ENCODE measurements around the gene TBCEL. TPM values are rescaled to one million over a fixed set of nuclear protein-coding genes. Genes with fewer than 3 reads are reported as not detected.
"Not testable (repeated sequence)": the region's sequence is repeated elsewhere in the genome, so short reads cannot be mapped to it uniquely, and the experiment has no call there.

Gene TBCEL
- total RNA-seq, 1 donor from 2014 or later = 29.4 TPM

DNA sequence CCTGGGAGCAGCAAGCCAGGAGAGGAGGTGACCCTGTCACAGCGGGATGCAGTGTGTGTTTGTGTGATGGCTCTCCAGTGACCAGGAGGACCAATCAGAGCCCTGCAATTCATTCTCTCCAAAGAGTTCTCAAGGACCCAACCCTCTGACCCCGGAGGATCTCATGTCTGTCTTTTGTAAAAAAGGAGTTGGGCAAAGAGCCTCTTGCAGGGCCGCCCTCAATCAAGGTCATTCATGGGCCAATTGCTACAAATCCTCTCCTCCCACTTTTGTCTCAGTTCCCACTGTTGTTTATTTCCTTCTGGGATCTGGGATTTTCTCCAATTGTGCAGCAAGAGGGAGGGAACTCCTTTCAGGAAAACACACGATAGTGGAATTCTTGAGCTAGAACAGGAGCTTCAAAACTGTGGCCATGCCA, 81.2 kb downstream of the TBCEL start:
- no peak for DNase-seq (ENCODE audit: low read depth in 2 of 2)

GRCh38 chr11:121105481-121106195, 81.7 kb downstream of the TBCEL start:
- DNase-seq (ENCODE audit: low read depth in 2 of 2) = no peak

- no peak for DNase-seq (ENCODE audit: low read depth in 2 of 2)
Observed at GRCh38 chr11:121106812-121107211, 82.9 kb downstream of the TBCEL start.

DNA sequence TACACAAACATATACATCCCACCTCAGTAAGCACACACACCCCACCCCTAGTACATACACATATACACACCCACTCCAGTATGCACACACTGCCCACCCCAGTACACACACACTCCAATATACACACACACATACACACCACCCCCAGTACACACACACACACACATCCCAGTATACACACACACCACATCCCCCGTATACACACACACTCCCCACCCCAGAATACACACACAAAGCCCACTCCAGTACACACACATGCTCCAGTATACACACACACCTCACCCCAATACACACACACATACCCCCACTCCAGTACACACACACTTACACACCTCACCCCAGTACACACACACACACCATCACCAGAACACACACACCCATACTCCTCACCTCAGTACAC, 84.5 kb downstream of the TBCEL start:
- no peak for DNase-seq (ENCODE audit: low read depth in 2 of 2)

DNA sequence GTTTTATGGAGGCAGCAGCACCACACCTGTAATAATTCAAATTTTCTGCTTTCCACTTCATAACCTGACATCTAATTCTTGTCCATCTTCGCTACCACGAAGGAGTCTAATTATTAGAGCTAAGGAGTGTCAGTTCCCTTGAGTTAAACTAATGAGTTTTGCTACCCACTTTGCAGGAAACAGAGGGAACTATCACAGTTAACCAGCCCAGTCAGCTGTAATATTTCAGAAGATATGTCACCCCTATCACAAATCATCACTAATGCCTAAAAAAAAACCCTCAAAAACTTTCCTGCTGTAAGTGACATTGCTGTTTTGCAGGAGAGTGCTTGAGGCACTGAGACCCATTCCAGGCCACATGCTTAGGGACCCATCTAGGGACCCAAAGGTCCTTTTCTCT, 85.6 kb downstream of the TBCEL start:
- no peak for DNase-seq (ENCODE audit: low read depth in 2 of 2)

- no peak for DNase-seq (ENCODE audit: low read depth in 2 of 2)
Observed at GRCh38 chr11:121109916-121110586, 86.1 kb downstream of the TBCEL start.

- DNase-seq (ENCODE audit: low read depth in 2 of 2) = no peak
Observed at GRCh38 chr11:121110871-121111724, 87.2 kb downstream of the TBCEL start.

DNA sequence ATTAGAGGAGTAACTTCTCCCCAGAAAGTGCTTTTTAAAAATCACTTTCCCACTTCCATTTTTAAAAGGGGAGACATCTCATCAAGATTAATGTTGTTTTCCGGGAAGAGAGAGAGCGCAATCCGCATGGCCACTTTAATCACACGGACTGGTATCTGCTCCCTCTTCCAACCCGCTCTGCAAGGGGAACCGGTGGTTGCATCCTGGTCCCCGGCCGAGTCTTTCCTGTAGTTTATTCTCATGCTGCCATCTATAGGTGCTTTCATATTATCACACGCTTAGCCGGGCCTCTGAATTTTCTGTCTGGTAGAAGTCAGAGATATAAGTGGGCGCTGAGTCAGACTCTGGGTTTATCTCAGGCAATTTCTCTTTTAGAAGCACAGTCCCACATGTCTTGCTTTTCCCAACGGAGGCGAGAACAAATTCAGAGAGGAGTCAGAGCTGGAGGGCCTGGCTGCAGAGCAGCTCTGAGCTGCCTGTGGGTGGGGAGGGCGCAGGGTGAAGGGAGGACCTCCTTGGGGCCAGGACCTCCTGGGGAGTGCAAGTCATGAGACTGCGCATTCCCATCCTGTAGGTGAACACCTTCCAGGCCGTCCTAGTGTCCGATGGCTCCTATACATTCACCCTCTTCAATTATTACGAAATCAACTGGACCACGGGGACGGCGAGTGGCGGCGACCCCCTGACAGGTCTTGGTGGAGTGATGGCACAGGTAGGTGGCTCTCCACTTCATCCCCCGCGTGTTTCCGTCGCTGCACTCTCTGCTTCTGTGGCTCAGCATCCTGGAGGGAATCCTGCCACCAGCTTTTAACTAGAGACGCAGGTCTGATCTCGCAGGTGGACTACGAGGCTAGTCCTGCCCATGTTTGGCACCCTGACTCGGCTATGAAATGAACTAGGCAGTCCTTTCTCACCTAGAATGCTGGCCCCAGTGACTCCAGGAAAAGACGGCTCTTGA, 88.9 kb downstream of the TBCEL start:
- peak; percentile 64 to 71 for DNase-seq (ENCODE audit: low read depth in 2 of 2)

DNA sequence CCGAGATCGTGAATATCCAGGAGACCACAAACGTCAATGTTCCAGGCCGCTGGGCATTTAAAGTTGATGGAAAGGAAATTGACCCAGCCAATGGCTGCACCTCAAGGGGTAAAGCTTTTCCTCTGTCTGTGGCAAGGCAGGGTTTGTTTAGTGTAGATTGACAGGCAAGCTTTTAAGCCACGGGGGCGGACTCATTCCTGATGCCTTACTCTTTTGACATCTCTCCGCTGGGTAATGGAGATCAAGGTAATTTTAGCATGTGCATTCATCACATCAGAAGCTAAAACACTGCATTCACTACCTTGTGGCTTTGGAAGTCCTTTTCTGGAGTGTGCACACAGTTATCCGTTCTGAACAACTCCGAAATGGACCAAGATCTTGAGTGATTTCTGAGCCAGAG, 89.7 kb downstream of the TBCEL start:
- no peak for DNase-seq (ENCODE audit: low read depth in 2 of 2)

DNA sequence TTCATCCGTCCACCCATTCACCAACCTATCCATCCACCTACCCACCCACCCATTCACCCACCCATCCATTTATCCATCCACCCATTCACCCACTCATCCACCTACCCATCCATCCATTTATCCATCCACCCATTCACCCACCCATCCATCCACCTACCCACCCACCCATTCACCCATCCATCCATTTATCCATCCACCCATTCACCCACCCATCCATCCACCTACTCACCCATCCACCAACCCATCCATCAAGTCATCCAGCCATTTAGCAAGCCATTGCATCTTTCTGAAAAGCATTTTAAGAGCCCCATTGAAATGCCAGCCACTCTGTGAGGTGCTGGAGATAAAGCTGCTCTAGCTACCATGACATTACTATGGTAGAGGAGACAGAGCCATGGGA, 91.1 kb downstream of the TBCEL start:
- not testable (repeated sequence) for DNase-seq (ENCODE audit: low read depth in 2 of 2)

GRCh38 chr11:121117788-121118187, 93.9 kb downstream of the TBCEL start:
- peak; percentile 81 to 85 for DNase-seq (ENCODE audit: low read depth in 2 of 2)

- DNase-seq (ENCODE audit: low read depth in 2 of 2) = no peak
Observed at GRCh38 chr11:121119440-121119839, 95.5 kb downstream of the TBCEL start.

GRCh38 chr11:121122328-121122727, 98.4 kb downstream of the TBCEL start:
- no peak for DNase-seq (ENCODE audit: low read depth in 2 of 2)

- no peak for DNase-seq (ENCODE audit: low read depth in 2 of 2)
Observed at GRCh38 chr11:121123496-121124069, 99.7 kb downstream of the TBCEL start.

- DNase-seq (ENCODE audit: low read depth in 2 of 2) = no peak
Observed at GRCh38 chr11:121127809-121128208, 103.9 kb downstream of the TBCEL start.

DNA sequence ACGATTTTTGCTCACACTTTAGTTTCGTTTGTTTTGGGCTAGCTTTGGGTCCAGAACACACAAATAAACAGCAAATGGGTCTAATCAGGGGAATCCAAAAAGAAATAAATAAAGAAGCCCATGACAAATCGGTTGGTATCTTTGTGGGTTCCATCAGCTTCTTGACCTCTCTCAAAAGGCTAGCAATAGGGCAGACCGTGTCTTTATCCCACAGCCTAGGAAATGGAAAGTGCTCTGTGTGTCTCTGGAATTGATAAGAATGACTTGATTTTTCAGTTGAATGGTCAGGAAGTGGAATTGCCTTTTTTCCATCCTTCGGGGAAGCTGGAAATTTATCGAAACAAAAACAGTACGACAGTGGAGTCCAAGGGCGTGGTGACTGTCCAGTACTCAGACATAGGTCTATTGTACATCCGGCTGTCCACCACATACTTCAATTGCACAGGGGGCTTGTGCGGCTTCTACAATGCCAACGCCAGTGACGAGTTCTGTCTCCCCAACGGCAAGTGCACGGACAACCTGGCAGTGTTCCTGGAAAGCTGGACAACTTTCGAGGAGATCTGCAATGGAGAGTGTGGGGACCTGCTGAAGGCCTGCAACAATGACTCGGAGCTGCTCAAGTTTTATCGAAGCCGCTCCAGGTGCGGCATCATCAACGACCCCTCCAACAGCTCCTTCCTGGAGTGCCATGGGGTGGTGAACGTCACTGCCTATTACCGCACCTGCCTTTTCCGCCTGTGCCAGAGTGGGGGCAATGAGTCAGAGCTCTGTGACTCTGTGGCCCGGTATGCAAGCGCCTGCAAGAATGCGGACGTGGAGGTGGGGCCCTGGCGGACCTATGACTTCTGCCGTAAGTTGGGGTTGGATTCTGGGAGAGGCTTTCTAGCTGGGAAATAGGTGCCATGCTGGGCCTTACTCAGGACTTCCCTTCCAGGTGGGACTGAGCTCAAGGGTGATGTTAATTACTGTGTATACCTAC, 105.7 kb downstream of the TBCEL start:
- no peak for DNase-seq (ENCODE audit: low read depth in 2 of 2)

DNA sequence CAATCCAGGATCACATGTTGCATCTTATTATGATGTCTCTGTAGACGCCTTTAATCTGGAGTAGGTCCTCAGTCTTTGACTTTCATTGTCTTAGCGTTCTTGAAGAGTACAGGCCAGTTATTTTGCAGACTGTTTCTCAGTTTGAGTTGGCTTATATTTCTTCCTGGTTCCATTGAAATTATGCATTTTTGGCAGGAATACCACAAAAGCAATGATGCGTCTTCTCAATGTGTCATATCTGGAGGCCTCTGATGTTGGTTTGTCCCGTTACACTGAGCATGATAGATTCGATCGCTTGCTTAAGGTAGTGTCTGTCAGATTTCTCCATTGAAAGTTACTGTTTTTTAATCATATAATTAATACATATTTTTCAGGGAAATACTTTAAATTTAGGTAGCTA, 107.8 kb downstream of the TBCEL start:
- DNase-seq (ENCODE audit: low read depth in 2 of 2) = no peak

- peak in 1 of 2 donors; percentile 50 for DNase-seq (ENCODE audit: low read depth in 2 of 2)
Observed at GRCh38 chr11:121132211-121132976, 108.5 kb downstream of the TBCEL start.

All from lung microvascular endothelial cell (primary cell).